GM19240 (cell line): ENCODE data around the gene GALNT9.

Source experiments
- DNase-seq: peaks from one replicate; pipeline ENCODE4 v3.0.0; 2011; ENCODE audit warnings: low spot score; ENCODE audit not compliant: insufficient read length

Gene GALNT9

DNA sequence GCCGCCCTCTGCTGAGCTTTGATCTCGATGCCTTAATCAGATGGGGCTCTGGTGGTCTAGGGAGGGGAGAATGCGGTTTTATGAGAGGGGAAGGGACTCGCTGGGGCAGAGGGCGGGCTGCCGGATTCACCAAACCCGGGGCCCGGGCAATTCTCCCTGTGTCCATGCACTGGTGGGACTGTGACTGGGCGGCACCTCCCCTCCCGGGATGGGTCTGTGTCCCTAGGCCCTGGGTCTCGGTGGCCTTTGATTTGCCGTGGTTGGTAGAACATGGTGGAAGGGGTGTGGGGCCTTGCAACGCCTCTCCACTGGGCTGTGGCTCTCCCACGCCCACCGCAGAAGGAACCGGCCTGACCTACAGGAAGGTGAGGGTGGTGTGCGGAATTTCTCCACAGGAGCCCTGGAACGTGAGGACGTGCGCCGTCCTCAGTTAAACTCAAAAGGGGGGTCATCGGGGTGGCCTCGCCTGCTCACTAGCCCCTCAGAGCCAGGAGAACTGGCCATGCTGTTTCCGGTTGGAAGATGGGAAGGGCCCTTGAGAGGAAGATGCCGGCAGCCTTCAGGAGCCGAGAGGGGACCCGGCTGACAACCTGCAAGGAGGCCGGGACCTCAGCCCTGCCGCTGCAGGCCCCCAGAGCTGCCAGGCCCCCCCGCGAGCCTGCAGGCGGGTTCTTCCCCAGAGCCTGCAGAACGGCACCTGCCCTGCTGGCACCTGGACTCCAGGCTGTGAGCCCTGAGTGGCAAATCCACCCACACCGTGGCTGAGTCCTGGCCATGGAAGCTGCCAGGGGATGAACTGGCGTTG, 141.5 kb downstream of the GALNT9 start:
- DNase-seq, result no peak

DNA sequence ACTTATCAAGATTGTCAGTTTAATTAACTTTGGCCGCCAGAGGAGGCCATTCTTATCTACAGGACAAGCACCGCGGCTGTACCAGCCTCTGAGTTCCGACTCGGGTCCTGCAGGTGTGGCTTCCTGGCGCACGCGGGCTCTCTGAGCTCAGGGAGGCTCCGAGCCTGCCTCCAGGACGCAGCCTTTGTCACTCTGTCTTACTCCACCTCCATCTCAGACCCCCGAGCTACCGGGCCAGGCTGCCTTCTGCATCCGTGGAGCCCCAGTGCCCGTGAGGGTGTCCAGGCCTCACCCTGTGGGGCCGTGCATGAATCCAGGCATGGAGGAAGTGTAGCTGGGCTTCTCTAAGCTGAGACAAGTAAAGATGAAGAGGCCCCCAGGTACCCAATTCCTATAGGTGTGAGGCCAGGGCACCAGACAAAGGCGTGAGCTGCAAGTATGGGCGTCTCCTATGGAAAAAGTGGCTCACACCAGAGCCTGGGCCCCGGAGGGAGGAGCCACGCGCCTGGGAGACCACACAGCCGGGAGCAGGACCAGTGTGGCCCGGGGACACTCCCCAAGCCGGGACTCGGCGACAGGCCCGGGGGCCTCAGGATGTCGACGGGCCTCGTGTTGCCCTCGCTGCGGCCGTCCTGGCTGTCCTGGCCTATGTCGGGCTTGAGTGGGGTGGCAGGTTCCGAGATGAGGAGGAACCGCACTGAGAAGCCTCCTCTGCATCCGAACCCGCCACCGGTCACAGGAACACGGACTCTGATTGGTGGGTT, 142.3 kb downstream of the GALNT9 start:
- DNase-seq, result no peak

DNA sequence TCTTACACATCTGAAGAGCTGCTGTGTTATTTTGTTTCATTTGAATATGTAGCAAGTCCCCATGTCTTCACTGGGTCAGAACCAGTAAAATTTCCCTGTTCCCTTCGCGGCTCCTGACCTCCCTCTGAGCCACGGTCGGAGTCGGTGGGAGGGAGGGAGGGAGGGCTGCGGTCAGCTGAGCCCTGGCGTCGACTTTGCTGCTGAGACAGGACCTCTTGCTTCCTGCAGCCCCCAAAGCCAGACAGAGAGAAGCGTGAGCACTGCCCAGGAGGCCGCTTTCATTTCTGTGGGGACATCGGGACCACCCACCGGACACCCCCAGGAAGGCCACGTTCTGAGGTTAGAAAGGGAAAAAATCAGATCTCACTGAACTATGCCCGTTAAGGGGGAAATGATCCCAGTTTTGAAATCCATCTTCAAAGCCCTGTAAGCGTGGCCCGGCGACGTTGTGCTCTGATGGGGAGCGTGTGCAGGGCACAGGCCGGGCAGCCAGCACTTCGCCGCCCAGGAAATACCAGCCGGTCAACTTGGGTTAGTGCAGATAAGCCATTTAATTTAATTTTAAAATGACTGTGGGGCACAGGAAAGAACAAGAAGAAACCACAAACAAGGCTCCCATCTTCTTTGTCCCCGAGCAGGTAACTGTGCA, 143.1 kb downstream of the GALNT9 start:
- DNase-seq, result no peak

DNA sequence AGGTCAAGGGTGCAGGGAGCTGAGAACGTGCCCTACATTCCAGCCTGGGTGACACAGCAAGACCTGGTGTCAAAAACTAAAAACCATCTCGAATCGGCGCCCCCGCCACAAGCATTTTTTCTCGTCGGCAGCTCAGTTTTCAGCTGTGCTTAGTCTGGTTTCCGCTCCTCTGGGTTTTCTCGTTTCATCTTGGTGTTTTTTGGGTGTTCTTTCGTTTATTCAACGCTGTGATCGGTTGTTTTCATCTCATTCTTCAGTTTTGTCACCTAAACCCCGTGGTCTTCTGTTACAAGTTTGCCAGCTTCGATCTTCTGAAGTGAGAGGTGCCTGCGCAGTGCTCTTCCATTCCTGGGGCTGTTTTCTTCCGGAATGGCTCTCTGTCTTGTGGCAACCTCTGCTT, 143.7 kb downstream of the GALNT9 start:
- no peak for DNase-seq

DNA sequence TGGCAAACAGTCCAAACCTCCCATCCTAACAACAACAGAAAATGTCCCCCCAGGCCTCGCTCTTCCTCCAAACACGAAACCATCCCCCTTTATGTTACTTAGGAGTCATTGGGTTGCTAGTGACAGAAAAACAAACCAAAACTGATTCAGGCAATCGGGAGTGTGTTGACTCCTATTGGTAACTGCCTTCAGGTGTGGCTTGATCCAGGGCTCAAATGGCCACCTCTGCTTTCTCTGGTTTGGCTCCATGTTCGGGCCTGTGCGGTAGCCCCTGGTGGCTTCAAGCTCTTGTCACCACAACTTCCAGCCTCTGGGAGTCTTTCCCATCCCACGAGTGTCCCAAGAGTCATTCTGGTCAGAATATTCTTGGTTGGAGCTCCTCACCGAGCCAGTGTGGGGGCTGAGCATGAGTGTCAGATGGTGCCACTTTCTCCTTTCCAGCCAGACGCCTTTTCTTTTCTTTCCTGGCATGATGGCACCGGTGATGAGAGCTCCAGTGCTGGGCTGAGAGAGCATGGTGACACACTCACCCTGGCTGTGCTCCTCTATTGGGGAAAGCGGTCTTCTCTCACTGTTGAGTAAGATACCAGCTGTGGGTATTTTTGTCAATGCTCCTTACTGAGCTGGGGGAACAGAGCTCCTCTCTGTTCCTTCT, 146.6 kb downstream of the GALNT9 start:
- DNase-seq, result no peak

DNA sequence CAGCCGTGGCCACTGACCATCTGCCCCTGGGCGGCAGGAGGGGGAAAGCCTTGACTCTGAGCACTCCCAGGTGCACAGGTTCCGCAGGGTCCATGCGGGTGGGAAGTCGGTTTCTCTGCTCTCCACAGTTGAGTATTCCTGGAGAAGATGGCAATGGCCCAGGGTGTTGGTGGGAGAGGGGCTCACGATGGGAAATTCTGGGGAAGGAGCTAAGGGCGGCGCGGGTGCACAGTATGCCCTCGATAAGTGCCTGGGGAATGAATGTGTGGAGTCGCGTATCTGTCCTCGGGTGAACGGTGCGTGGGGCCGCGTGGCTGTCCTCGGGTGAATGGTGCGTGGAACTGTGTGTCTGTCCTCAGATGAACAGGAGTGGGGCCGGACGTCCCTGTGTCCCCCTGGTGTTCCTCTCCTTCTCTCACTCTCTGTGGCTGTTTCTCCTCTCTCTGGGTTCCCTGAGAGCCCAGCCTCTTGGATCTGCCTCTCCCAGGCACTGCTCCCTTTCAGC, 147.1 kb downstream of the GALNT9 start:
- DNase-seq, result no peak

DNA sequence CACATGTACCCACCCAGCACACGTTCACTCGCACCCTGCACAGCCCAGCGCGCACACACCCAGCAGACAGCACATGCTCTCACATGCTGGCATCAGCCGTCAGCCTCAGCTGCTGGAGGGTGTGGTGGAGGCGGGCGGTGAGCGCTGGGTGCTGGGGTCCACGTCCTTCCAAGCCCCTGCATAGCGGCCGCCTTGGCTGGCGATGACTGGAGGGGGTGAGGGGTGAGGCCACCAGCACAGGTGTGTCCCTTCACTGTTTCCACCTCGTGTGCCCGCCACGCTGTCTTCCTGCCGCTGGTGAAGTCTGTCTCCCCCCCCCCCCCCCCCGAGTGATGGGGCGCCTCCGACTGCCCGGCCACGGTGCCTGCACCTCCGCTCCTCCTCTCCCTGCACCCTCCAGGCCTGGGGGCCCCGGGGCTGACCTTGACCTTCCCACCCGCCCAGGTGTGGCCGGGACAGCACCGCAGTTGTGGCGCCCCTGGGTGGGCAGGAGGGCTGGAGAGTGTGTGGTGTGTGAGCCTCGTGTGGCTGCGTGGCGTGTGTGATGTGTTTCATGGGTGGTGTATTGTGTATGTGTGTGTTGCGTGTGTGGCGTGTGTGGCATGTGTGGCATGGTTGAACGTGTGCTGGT, 147.7 kb downstream of the GALNT9 start:
- no peak for DNase-seq

DNA sequence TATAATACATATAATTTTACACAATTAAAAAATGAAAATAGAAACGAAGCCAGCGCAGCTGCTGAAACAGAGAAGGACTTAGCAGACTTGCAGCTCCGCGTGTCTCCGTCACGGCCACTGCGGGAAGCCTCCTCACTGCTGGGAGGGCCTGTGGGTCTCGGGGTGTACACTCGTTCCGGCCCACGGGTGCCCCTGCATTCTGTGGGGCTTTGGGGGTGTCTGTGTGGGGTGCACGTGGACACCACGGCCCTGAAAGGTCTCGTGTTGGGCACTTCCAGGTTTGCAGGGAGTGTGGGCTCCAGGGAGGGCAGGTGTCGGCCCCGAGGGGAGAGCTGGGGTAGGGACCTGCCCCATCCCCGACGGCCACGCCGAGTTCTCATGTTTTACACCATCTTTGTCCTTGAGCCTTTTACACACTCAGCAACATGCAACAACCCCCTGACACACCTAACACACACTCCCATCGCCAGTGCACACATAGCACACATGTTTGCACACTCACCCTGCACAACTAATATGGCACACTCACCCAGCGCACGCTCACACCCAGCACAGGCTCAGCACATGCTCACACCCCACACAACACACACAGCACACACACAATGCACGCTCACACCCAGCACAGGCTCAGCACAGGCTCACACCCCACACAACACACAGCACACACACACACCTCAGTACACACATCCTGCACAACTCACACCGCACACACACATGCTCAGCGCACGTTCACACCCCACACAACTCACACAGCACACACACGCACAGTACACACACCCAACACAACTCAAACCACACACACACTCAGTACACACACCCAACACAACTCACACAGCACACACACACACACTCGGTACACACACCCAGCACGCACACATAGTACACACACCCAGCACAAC, 148.5 kb downstream of the GALNT9 start:
- DNase-seq, result no peak

DNA sequence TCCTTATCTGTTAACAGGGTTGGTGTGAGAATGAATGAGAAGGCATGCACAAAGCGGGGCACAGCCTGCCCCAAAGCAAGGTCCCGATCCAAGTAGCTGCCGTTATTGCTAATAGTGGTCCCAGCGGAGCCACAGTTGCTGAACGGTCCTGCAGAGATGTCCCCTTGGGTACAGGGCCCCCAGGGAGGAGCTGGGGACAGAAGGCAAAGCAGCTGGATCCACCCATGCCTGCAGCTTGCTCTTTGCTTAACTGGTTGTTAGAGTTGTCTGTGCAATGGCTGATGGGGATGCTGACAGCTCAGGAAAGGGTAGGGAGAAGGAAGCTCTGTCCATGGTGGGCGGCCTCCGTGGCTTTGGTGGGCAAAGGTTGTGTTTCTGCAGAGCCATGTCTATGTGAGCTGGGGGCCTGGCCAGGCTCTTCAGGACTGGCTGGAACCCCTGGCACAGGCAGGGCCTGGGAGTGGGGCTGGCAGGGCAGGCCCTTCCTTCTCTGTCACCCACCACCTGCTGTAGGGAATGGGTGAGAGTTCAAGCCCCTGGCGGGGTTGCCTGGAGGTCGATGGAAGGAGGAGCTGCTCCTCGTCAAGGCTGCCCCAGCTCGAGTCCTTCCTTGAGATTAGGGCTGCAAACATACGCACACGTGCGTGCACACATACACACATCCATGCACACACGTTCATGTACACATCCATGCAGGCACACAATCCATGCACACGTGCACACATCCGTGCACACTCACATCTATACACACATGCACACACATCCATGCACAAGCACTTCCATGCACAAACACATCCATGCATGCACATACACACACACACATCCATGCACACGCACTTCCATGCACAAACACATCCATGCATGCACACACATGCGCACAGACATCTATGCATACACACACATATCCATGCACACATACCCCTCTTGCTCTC, 149.7 kb downstream of the GALNT9 start:
- no peak for DNase-seq

DNA sequence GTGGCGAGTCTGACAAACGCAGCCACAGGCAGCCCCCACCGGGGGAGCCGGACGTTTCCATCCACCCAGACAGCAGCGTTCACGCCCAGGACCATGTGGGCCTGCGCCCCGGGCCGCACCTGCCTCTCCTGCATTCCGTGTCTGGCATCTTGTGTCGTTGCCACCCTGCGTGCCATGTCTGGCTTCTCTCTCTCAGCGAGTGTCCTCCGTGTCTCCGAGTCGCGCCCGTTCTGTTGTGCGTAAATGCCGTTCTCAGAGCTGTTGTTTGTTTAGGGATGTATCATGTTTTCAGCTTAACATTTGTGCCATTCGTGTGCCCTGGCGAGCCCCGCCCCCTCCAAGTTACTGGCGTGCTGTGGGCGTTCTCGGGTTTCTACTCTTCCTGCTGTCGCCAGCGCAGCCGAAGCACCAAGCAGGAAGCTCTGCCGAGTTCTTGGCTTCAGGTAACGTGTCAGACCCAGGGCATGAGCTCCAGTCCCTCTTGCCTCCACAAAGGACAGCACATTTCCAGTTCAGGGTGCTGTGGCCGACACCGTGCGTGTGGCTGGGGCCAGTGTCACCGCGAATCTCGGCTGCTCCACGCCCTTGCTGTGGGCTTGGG, 150.5 kb downstream of the GALNT9 start:
- no peak for DNase-seq

DNA sequence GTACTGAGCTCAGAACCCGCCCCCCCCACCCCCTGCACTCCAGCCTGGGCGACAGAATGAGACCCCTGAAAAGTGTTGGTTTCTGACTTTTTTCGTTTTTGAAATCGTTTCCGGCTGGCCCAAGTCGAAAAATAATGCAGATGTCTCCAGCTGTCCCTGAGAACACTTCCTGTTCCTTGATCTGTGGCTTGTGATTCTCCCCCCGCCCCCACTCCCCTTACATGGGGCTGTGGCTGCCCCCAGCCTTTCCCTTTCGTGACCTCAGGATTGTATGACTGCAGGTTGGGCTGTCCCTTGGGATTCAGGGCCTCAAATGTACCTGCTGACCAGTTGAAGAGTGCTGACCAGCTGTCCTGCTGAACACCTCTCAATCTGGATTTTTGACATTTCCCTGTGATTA, 151.1 kb downstream of the GALNT9 start:
- DNase-seq, result no peak

DNA sequence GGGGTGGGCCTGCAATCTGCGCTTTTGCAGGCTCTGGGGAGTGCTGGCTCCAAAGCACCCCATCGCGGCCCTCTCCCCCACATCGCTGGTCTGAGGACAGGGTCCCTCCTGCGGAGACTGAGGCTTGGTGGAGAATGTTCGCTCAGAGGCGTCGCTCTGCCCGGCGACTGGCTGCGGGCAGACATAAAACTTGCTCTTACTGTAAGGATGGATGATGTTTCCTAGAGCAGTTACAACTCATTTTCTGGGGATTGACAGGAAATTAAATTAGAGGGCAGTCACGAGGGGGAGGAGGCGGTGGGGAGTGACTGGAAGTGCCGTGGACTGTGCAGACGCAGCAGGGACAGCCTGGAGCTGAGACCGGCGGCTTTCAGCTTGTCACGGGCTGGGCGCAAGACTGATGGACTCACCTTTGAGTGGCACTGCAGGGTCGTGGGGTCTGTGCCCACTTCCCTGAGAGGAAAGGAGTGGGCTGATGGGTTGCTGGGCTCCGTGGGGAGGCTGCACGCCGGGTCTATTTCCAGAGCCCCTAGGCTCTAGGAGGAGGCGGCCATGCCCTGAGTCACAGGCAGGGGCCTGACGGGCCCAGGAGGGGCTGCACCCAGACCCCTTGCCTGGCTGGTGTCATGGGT, 152.4 kb downstream of the GALNT9 start:
- no peak for DNase-seq

DNA sequence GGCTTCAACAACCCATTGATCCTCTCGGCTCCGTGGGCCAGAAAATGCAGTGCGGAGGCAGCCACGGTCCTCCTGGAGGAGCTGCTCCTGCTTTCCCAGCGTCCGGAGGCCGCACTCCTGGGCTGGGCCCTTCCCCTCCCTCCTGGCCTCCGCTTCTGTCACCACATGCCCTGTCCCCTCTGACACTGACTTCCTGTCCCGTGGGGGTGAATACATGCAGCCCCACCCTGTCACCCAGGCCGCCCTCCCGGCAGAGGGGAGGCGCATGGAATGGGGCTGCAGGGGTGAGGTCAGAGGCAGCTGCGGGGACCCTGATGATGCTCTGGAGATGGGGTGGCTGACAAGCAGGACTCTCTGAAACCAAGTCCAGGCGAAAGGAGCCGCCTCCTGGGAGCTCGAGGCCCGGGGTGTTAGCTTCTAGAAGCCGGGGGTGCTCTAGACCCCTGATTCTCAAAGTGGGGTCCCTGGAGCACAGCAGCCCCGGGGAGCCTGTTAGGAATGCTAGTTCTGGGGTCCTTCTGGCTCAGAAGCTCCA, 152.9 kb downstream of the GALNT9 start:
- no peak for DNase-seq

DNA sequence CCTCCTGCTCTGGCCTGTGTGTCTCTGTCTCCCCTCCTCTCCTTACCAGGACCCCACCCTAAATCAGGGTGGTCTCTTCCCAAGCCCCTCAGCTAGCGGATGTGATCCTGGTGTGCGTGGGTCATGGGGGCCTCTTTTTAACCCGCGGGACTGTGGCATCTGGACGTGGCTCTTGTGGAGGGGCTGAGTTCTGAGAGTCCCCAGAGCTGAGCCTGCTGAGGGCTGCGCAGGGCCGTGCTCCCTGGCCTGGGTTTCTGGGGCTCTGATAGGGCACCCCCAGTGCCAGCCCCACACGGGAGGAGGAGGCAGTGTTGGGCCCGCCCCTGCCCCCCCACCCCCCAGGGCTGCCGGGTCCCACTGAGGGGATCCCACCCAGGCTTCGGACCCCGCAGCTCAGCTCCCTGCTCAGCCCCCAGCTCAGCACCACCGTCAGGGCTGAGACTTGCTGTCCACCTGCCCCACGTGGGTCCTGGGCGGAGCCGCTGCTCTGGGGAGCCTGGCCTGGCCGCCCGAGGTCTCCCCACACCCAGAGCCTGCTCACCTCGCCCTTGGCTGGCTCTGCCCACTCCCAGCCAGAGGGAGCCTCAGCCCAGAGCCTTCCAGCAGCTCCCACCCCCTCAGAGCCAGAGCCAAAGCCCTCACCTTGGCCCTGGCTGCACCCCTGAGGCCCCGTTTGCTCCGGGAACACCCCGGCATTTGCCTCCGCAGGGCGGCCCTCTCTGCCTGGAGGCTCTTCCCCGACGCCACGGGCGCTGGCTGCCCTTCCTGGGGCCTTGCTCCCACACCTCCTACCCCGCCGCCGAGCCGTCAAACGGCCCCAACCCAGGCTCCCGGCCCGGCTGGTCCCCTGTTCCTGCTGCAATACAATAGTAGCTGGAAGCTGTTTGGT, 153.6 kb downstream of the GALNT9 start:
- DNase-seq, result no peak

DNA sequence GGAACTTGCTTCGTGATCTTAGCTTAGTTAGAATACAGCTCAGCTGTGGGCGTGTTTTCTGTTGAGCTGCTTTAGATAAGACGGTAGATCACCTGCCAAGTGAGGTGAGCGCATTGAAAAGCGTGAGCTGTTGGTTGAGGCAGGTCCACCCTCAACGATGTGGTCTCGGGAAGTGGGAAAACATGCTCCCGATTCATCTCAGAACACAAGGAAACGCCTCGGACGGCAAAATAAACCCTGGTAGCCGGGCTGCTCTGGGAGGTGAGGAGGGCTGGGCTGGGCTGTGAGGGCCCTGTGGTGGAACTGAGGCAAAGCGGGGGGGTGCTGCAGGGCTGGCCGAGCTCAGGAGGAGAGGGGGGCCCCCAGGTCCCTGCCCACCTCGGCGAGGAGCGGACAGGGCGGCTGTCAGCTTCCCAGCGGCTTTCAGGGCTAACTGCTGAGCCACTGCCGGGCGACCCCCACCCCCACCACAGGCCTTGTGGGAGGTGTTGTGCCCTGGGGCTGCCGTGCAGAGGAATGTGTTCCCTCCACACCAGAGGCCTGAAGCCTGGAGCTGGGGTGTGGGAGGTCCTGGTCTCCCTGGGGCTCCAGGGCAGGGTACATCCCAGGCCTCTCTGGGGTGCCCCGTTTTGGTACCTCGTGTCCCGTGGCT, 154.4 kb downstream of the GALNT9 start:
- DNase-seq, result no peak
